ENCODE data around the gene AGAP1. TPM values are rescaled to one million over a fixed set of nuclear protein-coding genes. Genes with fewer than 3 reads are reported as not detected.

AGAP1 gene
- total RNA-seq, 4 donors from 2014 or later = 7.2 to 19.6 (median 15.2) TPM

GRCh38 chr2:236113948-236114347 is 620.1 kb downstream of the AGAP1 start:
- peaks cover 0 to under 1% (median 0%) of the 10 kb centered on the region in 3 donors for H3K4me1 ChIP-seq
- no peaks in the 10 kb centered on the region for H3K36me3 ChIP-seq
- no peak for DNase-seq
- no peak overlapping the region for H3K4me3 ChIP-seq
- no peak for TF ChIP-seq POLR2A (IDR thresholded peaks at IDR 0.05)
- no peak for TF ChIP-seq CTCF (IDR thresholded peaks at IDR 0.05)
- intact Hi-C loops (cut with DNase I) = no loop called here
- 90 to 92% methylated on average over 10 to 13 of the region's 13 CpGs for WGBS, 2 donors
- no peaks in the 10 kb centered on the region for H3K9me3 ChIP-seq
- no peaks in the 10 kb centered on the region for H3K27me3 ChIP-seq
- H3K27ac ChIP-seq = no peak overlapping the region

- WGBS, 2 donors = 90 to 100% methylated on average over 3 to 15 of the region's 15 CpGs
- no peak overlapping the region for H3K4me3 ChIP-seq
Measured at GRCh38 chr2:236114959-236115358, 621.1 kb downstream of the AGAP1 start.

GRCh38 chr2:236117401-236117800 is 623.6 kb downstream of the AGAP1 start:
- Histone ChIP-seq H3K27me3 (no peaks in the 10 kb centered on the region), H3K36me3 (peaks cover 0 to 21% (median 0%) of the 10 kb centered on the region in 3 donors), H3K27ac (no peak overlapping the region), H3K9me3 (no peaks in the 10 kb centered on the region), H3K4me1 (no peaks in the 10 kb centered on the region), H3K4me3 (no peak overlapping the region)
- intact Hi-C loops (cut with DNase I) = no loop called here
- 79 to 88% methylated on average over 10 of the region's 10 CpGs for whole genome bisulfite sequencing, 2 donors
- DNase-seq = no peak
- no peak for TF ChIP-seq POLR2A (IDR thresholded peaks at IDR 0.05)
- TF ChIP-seq CTCF (IDR thresholded peaks at IDR 0.05) = no peak

More at GRCh38 chr2:236114959-236115358, 621.1 kb downstream of the AGAP1 start:
- Histone ChIP-seq H3K27ac (no peak overlapping the region), H3K9me3 (no peaks in the 10 kb centered on the region), H3K4me1 (no peaks in the 10 kb centered on the region), H3K36me3 (peaks cover 0 to under 1% (median 0%) of the 10 kb centered on the region in 3 donors), H3K27me3 (no peaks in the 10 kb centered on the region)
- TF ChIP-seq POLR2A (IDR thresholded peaks at IDR 0.05) (no peak), CTCF (IDR thresholded peaks at IDR 0.05) (no peak)
- no peak for DNase-seq
- intact Hi-C loops (cut with DNase I) = no loop called here

GRCh38 chr2:236117861-236118269 is 624.0 kb downstream of the AGAP1 start:
- Histone ChIP-seq H3K4me3 (no peak overlapping the region), H3K27me3 (no peaks in the 10 kb centered on the region), H3K9me3 (no peaks in the 10 kb centered on the region), H3K27ac (no peak overlapping the region), H3K36me3 (peaks cover 0 to 21% (median 0%) of the 10 kb centered on the region in 3 donors), H3K4me1 (no peaks in the 10 kb centered on the region)
- no peak for TF ChIP-seq POLR2A (IDR thresholded peaks at IDR 0.05)
- no peak for TF ChIP-seq CTCF (IDR thresholded peaks at IDR 0.05)
- WGBS, 2 donors = 64 to 70% methylated on average over 10 of the region's 10 CpGs
- no peak for DNase-seq
- intact Hi-C loops (cut with DNase I) = no loop called here

GRCh38 chr2:236119003-236119402 is 625.2 kb downstream of the AGAP1 start:
- TF ChIP-seq CTCF (IDR thresholded peaks at IDR 0.05) (no peak), POLR2A (IDR thresholded peaks at IDR 0.05) (no peak)
- no peak overlapping the region for H3K27ac ChIP-seq
- WGBS, 2 donors = 89 to 94% methylated on average over 4 of the region's 4 CpGs
- no peaks in the 10 kb centered on the region for H3K9me3 ChIP-seq
- no peak for DNase-seq
- intact Hi-C loops (cut with DNase I) = no loop called here
- H3K4me1 ChIP-seq = no peaks in the 10 kb centered on the region
- H3K27me3 ChIP-seq = no peaks in the 10 kb centered on the region
- H3K4me3 ChIP-seq = no peak overlapping the region
- peaks cover 0 to 26% (median 0%) of the 10 kb centered on the region in 3 donors for H3K36me3 ChIP-seq
